Stimulated activated naive CD4-positive, alpha-beta T cell (primary cell): ENCODE data around the gene MORN1.

Experiments
- DNase-seq, 6 experiments: peaks; one replicate each; lab custom pipeline; 2025; lab: John Stamatoyannopoulos, UW

MORN1 gene

DNA sequence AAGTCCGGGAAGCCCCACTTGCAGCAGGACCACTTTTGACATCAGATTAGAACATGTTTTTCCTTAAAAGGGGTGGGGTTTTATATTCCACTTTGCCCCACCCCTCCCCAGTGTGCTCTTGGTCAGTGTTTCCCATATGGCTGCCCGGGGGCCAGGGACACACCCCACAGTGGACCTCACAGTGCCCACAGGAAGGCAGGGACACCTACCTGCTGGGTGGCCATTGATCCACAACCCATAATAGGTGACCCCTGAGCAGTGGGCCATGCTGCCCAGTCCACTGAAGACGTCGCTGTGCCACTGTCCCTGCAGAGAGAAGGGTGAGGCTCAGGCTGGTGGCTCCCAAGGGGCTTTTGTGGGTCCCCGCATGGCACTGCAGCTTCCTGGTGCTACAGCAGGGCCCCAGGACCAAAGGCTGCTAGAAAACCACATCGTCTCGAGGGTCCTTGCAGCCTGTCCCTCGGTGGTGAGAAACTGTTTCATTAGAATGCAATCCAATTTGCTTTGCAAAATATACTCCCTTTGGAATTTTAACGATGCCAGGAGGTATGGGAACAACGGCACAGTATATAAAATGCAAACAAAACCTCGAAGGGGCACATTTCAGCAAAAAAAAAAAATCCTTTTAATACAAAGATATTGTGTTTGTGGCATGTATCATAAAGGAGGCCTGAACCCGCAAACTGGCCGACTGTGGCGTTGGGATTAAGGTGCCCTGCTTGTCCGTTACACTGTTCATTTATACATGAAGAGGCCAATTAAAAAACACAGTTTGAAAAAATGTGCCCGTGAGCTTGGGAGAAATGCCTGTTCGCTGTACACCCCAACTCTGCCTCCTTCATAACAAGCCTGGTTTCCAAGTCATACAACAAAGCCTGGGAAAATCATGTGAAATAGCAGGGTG is 16.9 kb downstream of the MORN1 start:
- DNase-seq, result no peak

DNA sequence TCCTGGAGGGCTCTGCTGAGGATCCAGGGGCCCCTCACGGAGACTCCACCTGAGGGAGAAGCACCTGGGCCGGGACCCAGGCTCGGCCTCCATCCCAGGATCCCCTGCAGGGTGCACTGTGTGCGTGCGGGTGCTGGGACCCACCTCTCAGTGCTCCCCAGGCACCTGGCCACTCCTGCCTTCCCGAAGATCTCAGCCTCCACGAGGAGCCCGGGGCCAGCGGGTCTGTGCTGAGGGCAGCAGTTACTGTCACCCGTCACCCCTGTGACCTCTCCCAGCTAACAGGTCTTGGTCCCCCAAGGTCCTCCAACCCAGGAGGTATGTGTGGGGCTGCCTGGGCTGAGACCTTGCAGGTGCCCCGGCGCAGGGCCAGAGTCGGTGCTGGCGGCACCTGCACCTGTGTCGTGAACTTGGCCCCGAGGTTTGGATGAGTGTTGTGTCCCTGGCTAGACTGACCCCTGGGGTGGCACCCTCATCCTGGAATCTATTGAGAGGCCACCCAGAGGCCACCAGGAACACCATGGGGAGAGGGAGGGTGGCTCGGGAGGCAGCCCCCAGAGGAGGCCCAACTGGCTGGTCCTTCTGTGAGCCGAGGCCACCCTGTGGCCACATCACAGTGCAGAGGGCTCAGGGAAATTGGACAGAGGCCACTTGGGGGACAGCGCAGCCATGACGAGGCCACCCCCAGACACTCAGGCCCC is 17.7 kb downstream of the MORN1 start:
- no peak for DNase-seq

DNA sequence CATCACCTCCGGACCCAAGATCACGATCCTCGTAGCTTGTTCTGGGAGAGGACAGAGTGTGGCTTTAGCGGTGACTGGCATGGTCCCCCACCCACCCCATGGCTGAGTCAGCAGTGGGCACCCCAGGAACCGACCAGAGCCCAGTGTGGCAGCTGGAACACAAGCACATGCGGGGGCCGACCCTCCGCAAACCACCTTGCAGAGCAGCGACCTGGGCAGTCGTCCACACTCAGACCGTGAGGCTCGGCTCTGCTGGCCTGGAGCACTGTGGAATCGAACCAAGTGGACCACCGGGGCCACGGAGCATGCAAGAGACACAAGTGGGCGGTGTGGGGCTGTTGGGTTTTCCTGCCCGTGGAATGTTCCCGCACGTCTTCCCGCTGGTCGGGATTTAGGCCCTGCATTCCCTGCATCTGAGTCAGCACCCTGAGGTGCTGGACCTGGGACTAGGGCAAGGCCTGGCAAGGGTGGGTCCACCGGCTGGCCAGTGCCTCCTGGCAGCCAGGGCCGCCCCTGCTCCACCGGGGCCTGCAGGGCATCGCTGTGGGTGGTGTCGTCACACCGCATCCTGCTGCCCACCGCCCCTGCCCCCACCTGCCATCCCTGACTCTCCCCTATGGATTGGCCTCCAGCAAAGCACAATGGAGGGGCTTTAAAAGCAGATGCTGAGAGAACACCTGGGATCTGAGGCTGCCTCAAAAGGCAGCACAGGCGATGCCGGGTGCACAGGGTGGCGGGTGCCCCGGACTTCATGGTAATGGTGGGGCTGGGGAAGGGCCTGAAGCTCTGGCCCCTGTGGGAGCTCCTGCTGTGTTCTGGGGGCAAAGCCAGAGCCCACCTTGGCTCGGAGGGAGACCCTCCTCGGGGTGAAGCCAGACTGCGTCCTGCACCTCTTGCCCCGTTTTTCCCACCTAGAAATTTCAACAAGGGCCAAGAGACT is 18.5 kb downstream of the MORN1 start:
- DNase-seq, result no peak

DNA sequence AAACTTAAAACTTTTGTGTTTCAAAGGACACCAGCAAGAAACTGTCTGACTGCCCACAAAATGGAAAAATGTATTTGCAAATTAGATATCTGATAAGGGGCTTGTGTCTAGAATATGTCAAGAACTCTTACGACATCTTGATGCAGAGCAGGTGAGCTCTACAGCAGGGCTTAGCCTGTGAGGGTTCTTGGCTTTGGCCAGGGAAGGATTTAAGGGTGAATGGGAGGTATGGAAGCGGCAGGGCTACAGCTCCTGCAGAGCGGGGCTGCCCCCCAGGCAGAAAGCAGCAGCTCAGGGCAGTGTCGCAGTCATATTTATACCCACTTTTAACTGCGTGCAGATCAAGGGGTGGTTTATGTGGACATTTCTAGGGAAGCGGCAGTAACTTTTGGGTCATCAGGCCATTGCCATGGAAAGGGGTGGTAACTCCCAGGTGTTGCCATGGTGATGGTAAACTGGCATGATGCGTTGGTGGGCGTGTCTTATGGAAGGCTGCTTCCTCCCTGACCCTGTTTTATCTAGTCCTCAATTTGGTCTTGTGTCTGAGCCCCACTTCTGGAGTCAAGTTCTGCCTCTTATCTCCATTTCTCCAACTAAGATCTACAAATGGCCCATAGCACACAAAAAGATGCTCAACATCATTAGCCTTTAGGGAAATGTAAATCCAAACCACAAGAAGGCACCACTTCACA is 23.2 kb downstream of the MORN1 start:
- no peak for DNase-seq

DNA sequence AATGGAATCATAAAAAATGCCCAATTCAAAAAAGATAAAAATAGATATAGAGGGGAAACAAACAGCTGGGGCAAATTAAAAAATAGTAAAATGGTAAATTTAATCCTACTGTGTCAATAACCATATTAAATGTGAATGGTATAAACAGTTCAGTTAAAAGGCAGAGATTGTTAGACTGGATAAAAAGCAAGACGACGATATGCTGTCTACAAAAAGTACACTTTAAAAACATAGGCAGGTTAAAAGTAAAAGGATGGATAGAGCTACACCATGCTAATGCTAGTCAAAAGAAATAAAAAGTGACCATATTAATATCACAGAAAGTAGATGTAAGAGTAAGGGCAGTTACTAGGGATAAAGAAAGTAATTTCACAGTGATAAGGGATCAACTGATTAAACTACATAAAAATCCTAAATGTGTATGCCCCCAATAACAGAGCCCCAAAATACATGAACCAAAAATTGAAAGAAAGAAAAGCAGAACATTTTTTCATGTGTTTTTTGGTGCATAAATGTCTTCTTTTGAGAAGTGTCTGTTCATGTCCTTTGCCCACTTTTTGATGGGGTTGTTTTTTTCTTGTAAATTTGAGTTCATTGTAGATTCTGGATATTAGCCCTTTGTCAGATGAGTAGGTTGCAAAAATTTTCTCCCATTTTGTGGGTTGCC is 27.4 kb downstream of the MORN1 start:
- DNase-seq, result no peak

DNA sequence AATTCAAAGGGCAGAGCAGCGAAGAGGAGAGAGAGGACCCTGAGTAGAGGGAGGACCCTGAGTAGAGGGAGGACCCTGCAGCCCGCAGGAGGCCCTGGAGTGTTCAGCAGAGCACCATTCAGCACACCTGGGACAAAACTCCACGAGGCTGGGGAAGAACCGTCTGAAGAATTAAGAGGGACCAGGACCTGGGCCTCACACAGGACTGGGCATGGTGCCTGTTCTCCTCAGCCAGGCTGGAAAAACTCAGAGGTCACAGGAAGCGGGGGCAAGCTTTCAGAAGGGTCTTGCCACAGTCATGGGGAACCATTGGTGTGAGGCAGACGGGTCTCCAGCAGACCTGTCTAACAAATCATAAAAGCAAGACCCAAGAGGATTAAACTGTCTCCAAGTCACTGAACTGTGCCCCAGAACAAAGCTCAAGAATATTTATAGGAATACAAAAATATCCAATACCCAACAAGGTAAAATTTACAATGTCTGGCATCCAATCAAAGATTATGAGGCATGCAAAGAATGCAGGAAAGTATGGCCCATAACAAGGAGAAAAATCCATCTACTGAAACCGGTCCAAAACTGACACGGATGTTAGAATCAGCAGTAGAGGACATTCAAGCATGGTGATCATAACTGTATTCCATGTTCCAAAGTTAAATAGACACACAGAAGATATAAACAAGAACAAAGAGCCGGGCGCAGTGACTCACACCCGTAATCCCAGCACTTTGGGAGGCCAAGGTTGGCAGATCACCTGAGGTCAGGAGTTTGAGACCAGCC is 30.6 kb downstream of the MORN1 start:
- no peak for DNase-seq

DNA sequence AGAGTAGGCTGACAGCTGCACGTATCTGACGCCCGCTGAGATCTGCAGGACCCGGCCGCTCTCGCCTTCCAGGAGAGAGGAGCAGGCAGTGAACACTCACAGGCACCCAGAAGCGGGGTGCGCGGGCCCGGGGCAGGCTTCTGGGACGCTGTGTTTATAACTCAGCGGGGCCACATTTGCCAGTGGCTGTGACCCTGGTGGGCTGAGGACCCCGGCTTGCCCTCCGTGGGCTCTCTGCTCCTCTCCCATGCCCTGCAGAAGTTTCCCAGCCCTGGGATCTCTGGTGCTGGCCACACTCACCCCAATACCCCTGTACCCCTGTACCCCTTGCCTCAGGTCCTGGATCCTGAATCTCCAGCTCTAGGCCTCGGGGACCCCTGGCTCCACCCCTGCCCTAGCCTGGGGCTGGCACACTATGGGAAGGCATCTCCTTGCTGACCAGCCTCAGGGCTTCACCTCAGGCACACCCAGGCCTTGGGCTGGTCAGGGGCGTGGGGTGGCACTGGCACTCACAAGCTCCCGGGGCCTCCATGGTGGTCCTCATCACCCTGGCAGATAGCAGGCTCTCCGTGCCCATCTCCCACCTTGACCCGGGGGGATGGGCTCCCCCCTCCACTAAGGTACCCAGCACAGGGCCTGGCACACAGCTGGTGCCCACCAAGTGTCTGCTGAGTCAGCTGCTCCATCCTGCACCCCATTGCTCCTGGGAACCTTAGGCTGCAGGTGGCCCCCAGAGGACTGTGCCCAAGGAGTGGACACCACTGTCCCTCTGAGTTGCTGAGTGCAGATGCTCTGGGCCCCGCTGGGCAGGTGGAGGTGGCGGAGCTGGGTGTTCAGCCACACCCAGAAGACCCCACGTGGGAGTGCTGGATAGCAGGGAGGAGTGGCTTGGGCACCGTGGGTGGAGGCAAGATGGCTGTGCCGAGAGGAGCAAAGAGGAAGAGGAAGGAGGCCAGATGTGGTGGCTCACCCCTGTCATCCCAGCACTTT is 32.4 kb downstream of the MORN1 start:
- DNase-seq, result no peak

DNA sequence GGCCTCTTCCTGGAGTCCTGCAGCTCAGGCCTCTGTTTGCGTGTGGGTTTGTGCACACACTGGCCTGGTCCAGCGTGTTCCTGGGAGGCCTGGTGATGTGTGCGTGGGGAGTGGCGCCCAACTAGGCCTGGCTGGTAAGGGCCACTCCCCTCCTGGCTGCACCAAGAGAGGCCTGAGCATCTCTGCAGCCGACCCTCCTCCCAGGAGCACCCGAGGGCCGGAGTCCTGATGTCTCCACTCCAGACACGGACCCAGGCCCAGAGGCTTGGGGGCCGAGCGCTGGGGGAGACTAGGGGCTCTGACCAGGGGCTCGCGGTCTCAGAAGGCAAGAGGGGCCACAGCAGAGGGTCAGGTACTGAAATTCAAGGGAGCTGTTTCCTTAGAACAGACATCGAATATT is 33.3 kb downstream of the MORN1 start:
- DNase-seq, result no peak

DNA sequence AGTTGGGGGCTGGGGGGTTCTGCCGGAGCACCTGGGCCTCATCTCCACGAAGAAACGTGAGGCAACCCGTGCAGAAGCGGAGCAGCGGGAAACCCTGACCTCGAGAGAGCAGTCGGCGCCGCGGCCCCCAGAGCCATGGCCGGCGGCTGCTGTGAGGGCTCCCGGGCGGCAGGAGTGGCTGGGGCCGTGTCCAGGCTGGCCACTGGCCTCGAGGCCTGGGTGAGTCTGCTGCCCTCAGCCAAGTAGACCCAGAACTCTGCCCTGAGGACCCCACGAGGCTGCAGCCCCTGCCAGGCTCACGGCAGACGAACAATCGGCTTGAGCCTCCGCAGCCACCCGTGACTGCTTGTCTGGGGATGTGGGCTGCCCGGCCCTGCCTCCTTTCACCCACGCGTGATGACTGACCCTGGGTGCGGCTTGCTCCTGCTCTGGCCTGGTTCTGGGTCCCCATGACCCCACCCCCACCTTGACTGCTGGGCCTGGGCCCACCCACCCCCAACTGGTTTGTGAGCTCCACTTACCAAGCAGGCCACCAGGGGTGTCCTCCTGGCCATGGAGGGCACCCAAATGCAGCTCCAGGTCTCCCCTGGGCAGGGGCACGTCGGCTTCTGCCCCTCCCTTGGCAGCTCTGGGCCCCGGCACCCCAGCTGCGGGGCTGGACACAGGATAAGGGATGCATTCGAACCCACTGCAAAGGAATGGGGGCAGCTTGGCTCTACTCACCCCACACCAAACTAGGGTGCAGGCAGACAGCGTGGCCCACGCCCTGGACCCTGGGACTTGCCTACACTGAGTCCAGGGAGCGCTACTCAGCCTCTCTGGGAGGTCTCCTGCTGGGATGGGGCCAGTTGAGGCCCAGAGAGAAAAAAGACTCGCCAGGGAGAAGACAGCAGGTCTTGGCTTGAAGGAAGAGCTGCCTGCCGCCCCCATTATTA is 34.2 kb downstream of the MORN1 start:
- DNase-seq, result no peak

DNA sequence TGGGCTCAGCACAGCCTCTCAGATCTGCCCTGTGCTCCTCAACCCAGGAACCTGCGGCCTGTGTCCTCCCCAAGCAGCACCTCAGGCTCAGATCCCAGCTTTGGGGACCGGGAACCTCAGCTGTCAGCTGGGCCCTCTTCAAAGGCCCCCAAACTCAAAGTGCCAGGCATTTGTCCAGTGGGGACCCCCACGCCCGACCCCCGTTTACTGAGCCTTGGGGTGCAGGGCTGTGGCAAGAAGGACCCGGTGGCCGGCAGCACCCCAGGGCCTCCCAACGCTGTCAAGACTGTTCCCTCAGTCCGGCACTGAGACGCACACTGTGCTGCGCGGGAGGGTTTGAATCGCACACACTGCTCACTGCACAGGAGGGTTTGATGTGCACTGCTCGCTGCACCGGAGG is 35.0 kb downstream of the MORN1 start:
- no peak for DNase-seq

DNA sequence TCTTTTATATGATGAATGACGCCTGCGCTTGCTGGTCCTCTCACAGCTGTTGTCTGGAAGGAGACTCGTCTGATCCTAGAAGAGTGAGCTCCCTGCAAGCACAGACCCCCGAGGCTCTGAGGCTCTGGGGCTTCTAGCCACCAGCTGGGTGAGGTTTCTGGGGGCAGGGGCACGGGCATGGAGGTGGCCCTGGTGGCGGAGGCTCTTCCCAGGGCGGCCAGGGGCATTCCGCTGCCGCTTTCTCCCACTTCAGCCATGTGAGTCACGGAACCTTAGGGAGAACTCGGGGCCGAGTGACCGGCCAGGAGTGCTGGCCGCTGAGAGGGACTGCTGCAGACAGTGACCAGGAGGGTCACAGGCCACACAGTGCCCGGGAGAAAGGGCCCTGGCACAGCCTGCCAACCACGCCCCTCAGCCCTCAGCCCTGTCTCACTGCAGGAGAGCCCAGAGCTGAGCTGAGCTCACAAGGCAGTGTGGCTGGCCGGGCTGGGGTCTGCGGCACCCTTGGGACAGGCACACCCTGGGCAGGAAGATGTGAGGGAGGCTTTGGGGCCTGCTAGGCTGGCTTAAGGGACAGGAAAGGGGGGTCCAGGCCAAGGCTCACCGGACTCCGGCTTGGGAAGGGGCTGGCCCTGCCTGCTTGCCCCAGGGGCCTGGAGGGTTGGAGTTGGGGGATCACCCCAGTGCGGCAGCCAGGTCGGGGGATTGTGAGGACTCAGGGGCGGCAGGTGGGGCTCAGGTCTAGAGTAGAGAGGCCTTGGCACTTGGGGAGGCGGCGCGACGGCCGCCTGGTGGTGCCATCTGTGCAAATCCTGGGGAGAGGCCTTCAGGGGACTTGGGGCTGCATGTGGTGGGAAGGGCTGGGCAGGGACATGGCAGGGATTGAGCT is 35.7 kb downstream of the MORN1 start:
- DNase-seq, result no peak

DNA sequence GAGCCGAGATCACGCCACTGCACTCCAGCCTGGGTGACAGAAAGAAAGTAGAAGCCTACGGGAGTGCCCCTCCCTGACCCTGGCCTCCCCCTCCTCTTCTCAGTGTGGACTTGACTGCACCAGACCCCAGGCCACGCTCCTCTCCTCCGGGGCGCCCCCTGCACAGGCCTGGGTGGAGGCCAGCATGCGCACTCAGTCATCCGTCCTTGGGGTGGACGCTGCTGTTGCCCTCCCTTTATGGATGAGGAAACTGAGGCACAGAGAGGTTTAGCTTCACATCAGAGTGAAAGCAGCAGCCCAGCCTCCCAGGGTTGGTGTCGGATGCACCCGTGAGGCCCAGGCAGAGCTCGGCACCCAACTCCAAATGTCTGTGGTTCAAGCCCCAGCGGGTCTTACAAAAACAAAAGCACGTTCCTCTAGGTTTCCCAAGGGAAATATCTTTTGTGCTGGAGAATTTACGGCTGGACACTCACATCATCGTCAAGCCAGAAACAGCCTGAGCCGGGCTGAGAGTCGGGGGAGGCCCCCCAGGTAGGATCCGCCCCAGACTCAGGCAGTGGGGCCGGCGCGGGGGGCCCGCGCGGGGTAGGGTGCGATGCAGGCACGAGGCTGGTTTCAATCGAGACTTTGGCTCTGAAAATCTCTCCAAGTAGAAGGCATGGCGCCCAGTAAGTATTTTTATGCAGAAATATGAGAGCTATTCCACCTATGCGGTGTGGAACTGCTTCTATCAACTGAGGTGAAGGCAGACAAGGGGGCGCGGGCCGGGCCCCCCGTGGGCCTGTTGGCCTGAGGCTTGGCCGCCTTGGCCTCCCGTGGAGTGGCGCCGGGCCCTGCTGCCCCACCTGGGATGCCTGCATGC is 36.6 kb downstream of the MORN1 start:
- no peak for DNase-seq

DNA sequence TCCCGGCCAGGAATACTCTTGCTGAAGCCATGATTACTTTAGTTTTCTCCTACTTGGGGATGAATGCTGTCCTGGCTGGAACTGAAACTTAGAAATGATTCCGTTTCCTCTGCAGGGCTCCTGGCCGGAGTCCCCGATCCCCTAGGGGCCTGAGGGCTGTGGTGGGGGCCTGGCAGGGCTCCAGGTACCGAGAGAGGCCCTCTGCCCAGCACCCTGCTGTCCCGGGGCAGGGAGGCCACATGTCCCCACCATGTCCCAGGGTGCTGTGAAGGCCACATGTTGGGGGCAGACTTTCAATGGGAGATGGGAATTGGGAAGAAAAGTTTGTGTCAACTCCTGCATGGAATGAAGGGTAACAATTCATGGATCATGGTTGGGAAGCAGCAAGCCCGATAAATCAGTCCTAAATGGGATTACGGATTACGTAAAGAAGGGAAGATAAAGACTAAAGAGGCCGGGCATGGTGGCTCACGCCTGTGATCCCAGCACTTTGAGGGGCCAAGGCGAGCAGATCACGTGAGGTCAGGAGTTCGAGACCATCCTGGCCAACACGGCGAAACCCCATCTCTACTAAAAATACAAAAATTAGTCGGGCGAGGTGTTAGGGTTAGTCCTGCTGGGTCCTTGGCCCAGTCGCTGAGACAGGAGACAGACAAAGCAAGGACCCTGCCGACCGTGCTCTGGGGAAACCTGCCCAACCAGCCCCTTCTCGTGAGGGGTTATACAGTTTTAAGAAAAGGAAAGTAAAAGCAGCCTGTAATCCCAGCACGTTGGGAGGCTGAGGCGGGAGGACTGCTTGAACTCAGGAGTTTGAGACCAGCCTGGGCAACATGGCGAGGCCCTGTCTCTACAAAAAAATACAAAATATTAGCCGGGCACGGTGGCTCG is 37.6 kb downstream of the MORN1 start:
- no peak for DNase-seq

DNA sequence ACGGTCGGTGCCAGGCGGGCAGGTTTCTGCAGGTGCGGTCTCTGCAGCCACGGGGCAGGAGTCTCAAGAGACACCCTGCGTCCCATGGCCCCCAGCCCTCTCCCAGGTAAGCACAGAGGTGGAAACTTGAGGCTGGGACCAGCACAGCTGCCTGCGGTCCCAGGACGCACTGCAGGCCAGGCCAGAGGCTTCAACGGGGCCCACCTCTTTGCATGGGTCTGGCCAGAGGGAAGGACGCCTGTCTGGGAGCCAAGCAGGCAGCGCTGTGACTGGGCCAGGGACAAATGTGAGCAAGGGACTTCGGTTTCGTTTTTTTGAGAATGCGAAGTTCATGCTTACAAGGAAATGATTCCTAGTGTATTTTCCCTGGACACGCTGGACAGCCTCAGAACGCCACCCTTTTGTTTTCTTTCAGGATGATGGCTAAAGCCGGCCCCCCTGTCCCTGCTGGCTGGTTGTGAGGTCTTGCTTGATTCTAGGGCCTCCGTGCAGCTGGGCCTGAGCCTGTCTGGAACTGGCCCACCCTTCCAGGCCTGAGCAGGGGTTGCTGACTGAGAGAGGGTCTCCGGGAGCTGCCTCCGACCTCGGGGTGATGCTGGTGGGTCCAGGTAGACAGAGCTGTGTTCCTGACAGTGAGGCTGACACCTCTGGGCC is 38.3 kb downstream of the MORN1 start:
- no peak for DNase-seq
